Activated T-helper 1 cell treated with anti-CD3 and anti-CD28 coated beads, Interleukin-12 subunit alpha, Interleukin-12 subunit beta, Interleukin-2, Interleukin-4 antibody, amounts not matched to agents 30 ng/mL and 10 ng/mL and 1 ng/mL, durations not matched to agents 14 hours and 24 hours and 36 hours (primary cell): ENCODE results near the gene ATP11C. TPM values are rescaled to one million over a fixed set of nuclear protein-coding genes. Genes with fewer than 3 reads are reported as not detected.

ENCODE experiments used
- DNase-seq: peaks from one replicate; pipeline ENCODE4 v3.0.0; 2021; ENCODE audit warnings: low spot score
- H3K27ac Mint-ChIP-seq: one replicate; pipeline ENCODE4 v1.8.0; 2021; ENCODE audit warnings: mild to moderate bottlenecking, mixed read lengths
- H3K27me3 Mint-ChIP-seq: one replicate; pipeline ENCODE4 v1.8.0; 2022; ENCODE audit warnings: mild to moderate bottlenecking, moderate library complexity, mixed read lengths; ENCODE audit not compliant: insufficient read depth
- H3K36me3 Mint-ChIP-seq: one replicate; pipeline ENCODE4 v1.8.0; 2021; ENCODE audit warnings: low read depth, mixed read lengths
- H3K4me1 Mint-ChIP-seq: one replicate; pipeline ENCODE4 v1.8.0; 2021; ENCODE audit warnings: low read depth, mixed read lengths
- H3K4me3 Mint-ChIP-seq: one replicate; pipeline ENCODE4 v1.8.0; 2021; ENCODE audit warnings: mild to moderate bottlenecking, moderate library complexity, mixed read lengths
- H3K9me3 Mint-ChIP-seq: one replicate; pipeline ENCODE4 v1.8.0; 2021; ENCODE audit warnings: mixed read lengths
- intact Hi-C: fragments of 100-400 bp; cut with micrococcal nuclease; formaldehyde crosslinking; loops from one replicate; pipeline ENCODE4 v1.15.1; 2024
- total RNA-seq: library from RNA; stranded (reverse); gene quantifications from 2 replicates; pipeline ENCODE4 v1.2.3, GENCODE V29; 2022

ATP11C gene
- total RNA-seq, 1 donor from 2014 or later: 17.7 TPM

GRCh38 chrX:139762400-139763183, 170.3 kb downstream of the ATP11C start:
- DNase-seq: no peak
- Mint-ChIP-seq H3K36me3 (peaks cover 3% of the 10 kb centered on the region), H3K4me3 (no peak overlapping the region), H3K9me3 (no peaks in the 10 kb centered on the region), H3K27ac (no peak overlapping the region), H3K27me3 (no peaks in the 10 kb centered on the region), H3K4me1 (no peaks in the 10 kb centered on the region)
- intact Hi-C loops: no loop called here

DNA sequence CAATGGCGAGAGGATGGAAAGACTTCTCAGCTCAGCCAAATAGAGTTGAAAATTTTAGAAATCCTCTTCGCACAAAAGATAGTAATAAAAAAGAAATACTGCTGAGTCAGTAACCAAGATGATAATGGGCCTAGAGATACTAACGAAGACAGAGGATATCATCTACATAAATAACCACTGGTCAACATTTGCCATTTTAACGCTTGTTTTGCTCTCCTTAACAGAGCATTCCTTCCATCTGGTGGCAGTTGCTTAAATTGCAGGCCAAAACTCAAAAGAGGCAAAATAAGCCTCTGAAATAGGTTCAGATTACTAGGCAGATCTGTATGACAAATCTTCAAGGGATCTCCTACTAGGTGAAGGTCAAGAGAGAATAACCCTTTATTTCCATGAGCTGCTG, 173.2 kb downstream of the ATP11C start:
- no peaks in the 10 kb centered on the region for H3K4me1 Mint-ChIP-seq
- H3K27ac Mint-ChIP-seq: no peak overlapping the region
- no peak for DNase-seq
- no peaks in the 10 kb centered on the region for H3K27me3 Mint-ChIP-seq
- H3K9me3 Mint-ChIP-seq: peaks cover 4% of the 10 kb centered on the region
- peaks cover 14% of the 10 kb centered on the region for H3K36me3 Mint-ChIP-seq
- H3K4me3 Mint-ChIP-seq: no peak overlapping the region
- intact Hi-C loops: loop anchor here (5.0 kb wide), 2 partner anchors 87 to 982 kb away; no protein-coding TSS in a partner anchor

DNA sequence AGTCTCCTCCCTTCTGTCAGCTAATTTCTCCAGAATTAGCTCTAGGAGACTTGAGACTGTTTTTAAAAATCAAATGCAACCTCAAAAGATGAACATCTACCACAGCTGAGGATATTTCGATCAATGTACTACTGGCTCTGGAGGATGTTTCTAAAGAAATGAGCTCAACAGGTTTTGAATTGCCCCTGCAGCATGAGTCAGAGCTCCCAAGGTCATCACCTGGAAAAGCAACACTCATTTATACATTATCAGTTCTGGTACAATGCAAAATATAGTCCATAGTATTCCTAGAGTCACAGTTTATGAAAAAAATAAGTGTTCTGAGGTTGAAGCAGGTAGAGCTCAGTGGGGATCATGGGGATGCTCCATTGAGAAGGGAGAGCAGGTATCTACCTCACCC, 174.0 kb downstream of the ATP11C start:
- Mint-ChIP-seq H3K27ac (no peak overlapping the region), H3K9me3 (peaks cover 12% of the 10 kb centered on the region), H3K4me1 (no peaks in the 10 kb centered on the region), H3K27me3 (no peaks in the 10 kb centered on the region), H3K36me3 (peaks cover 23% of the 10 kb centered on the region), H3K4me3 (no peak overlapping the region)
- intact Hi-C loops: loop anchor here (5.0 kb wide), 2 partner anchors 87 to 982 kb away; no protein-coding TSS in a partner anchor
- no peak for DNase-seq

DNA sequence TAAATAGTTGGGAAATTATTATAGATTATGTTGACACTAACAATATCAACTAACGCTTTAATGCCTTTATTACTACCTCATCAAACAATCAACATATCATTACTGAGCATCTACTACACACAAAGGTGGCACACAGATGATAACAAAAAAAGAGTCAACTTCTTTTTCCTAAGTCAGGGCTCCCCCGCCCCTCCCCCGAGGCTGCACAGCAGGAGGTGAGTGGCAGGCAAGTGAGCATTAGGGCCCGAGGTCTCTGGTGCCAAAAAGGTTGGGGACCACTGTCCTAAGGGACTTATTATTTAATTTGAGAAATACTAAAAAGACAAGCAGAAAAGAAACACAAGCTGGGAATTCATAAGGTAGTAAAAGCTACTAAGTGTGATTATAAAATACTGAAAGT, 174.6 kb downstream of the ATP11C start:
- DNase-seq: no peak
- peaks cover 16% of the 10 kb centered on the region for H3K9me3 Mint-ChIP-seq
- H3K27me3 Mint-ChIP-seq: no peaks in the 10 kb centered on the region
- H3K4me3 Mint-ChIP-seq: no peak overlapping the region
- H3K4me1 Mint-ChIP-seq: no peaks in the 10 kb centered on the region
- intact Hi-C loops: loop anchor here (5.0 kb wide), 2 partner anchors 86 to 981 kb away; no protein-coding TSS in a partner anchor
- no peak overlapping the region for H3K27ac Mint-ChIP-seq
- peaks cover 25% of the 10 kb centered on the region for H3K36me3 Mint-ChIP-seq

- no peak for DNase-seq
- Mint-ChIP-seq H3K36me3 (peaks cover 33% of the 10 kb centered on the region), H3K9me3 (peaks cover 16% of the 10 kb centered on the region), H3K4me3 (no peak overlapping the region), H3K27ac (no peak overlapping the region), H3K27me3 (no peaks in the 10 kb centered on the region), H3K4me1 (no peaks in the 10 kb centered on the region)
- intact Hi-C loops: no loop called here
Observed at GRCh38 chrX:139751053-139751452, 181.8 kb downstream of the ATP11C start.

- Mint-ChIP-seq H3K27ac (no peak overlapping the region), H3K9me3 (peaks cover 16% of the 10 kb centered on the region), H3K36me3 (peaks cover 30% of the 10 kb centered on the region), H3K4me3 (no peak overlapping the region), H3K27me3 (no peaks in the 10 kb centered on the region), H3K4me1 (no peaks in the 10 kb centered on the region)
- DNase-seq: no peak
- intact Hi-C loops: no loop called here
Observed at GRCh38 chrX:139750390-139750789, 182.5 kb downstream of the ATP11C start.

DNA sequence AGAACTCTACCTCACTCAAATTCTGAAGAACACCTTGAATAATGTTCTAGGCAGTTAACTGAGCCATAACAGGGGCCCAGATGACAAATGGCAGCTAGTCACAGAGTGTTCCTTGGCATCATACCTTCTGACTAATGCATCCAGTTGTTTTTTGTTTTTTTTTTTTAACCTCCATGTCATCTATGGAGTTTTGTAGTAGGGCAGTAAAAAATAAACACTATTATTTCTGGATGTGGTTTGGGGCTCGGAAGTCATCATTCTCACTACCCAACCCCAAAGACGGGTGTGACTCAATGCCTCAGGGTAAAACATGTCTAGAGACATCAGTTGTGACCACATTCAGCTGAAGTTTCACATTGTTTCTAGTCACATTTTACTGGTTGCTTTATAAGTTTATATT, 193.7 kb downstream of the ATP11C start:
- H3K4me3 Mint-ChIP-seq: peak overlapping the region; percentile 46
- no peaks in the 10 kb centered on the region for H3K27me3 Mint-ChIP-seq
- H3K4me1 Mint-ChIP-seq: peaks cover 20% of the 10 kb centered on the region
- peaks cover 18% of the 10 kb centered on the region for H3K36me3 Mint-ChIP-seq
- H3K27ac Mint-ChIP-seq: peak overlapping the region; percentile 69
- no peaks in the 10 kb centered on the region for H3K9me3 Mint-ChIP-seq
- DNase-seq: no peak
- intact Hi-C loops: loop anchor here (1.0 to 2.0 kb wide), 3 partner anchors 27 to 194 kb away; partner anchors contain the start of gene ATP11C

DNA sequence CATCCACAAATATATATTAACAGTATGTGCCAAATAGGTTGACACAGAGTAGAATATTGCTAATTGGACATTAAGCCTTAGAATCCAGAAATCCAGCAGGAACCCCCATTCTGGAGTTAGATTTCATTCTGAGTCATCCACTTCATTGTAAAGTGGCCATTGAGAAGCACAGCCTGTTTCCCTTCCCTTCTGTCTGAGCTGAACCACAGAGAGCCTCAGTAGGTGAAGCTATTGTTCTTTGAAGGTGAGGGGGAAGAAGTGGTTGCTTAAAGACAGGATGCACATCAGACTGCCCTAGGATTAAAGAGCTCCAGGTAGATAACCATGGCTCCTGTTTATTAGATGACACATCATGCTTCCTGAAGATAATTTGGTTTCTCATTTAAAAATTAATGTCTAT, 194.3 kb downstream of the ATP11C start:
- H3K36me3 Mint-ChIP-seq: peaks cover 18% of the 10 kb centered on the region
- H3K4me1 Mint-ChIP-seq: peaks cover 20% of the 10 kb centered on the region
- H3K27me3 Mint-ChIP-seq: no peaks in the 10 kb centered on the region
- H3K4me3 Mint-ChIP-seq: no peak overlapping the region
- no peak for DNase-seq
- no peaks in the 10 kb centered on the region for H3K9me3 Mint-ChIP-seq
- intact Hi-C loops: loop anchor here (2.0 kb wide), 2 partner anchors 56 to 194 kb away; partner anchors contain the start of gene ATP11C
- peak overlapping the region; percentile 69 for H3K27ac Mint-ChIP-seq

DNA sequence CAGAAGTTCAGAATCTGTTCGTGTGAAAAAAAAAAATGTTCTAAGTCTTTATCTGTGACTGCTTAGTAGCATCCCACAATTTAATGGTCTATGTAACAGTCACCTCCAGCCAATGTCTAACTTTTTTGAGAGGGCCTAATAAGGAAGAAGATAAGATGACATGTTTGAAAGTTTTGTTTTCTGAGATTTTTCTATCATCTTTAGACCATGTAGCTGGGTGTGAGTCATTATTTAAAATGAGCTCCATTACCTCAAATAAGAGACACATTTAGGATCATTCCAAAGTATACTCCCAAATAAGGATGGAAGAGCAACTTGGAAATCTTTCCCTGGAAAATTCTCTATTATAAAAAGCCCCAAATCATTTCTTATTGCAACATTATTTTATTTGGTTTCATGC, 196.7 kb downstream of the ATP11C start:
- intact Hi-C loops: no loop called here
- Mint-ChIP-seq H3K4me1 (peaks cover 20% of the 10 kb centered on the region), H3K27me3 (no peaks in the 10 kb centered on the region), H3K4me3 (no peak overlapping the region), H3K9me3 (no peaks in the 10 kb centered on the region), H3K27ac (no peak overlapping the region), H3K36me3 (peaks cover 19% of the 10 kb centered on the region)
- DNase-seq: no peak

- H3K4me1 Mint-ChIP-seq: peaks cover 17% of the 10 kb centered on the region
- no peak for DNase-seq
- no peak overlapping the region for H3K4me3 Mint-ChIP-seq
- H3K27me3 Mint-ChIP-seq: no peaks in the 10 kb centered on the region
- H3K27ac Mint-ChIP-seq: no peak overlapping the region
- H3K9me3 Mint-ChIP-seq: no peaks in the 10 kb centered on the region
- intact Hi-C loops: no loop called here
- H3K36me3 Mint-ChIP-seq: peaks cover 11% of the 10 kb centered on the region
Observed at GRCh38 chrX:139734996-139735395, 197.9 kb downstream of the ATP11C start.

DNA sequence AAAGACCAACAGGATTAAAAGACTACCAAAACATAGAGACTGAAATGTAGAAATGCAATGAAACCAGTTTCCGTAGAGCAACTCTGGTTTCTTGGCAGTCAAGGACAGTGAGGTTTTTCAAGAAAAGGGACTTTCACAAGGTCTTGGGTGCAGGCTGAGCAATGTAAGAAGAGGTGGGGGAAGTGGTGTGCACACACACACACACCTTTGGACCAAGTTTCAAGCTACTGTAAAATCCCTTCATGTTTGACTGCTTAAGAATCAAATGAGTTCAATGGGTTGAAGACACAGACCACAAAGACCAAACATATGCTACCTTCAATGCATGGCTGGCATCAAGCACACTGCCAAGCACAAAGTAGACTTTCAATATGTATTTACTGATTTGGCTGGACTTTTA, 207.1 kb downstream of the ATP11C start:
- no peaks in the 10 kb centered on the region for H3K27me3 Mint-ChIP-seq
- intact Hi-C loops: loop anchor here (5.0 kb wide), 1 partner anchor 42 kb away; no protein-coding TSS in a partner anchor
- no peaks in the 10 kb centered on the region for H3K9me3 Mint-ChIP-seq
- H3K36me3 Mint-ChIP-seq: no peaks in the 10 kb centered on the region
- no peak overlapping the region for H3K4me3 Mint-ChIP-seq
- H3K27ac Mint-ChIP-seq: no peak overlapping the region
- H3K4me1 Mint-ChIP-seq: peaks cover 32% of the 10 kb centered on the region
- DNase-seq: no peak

DNA sequence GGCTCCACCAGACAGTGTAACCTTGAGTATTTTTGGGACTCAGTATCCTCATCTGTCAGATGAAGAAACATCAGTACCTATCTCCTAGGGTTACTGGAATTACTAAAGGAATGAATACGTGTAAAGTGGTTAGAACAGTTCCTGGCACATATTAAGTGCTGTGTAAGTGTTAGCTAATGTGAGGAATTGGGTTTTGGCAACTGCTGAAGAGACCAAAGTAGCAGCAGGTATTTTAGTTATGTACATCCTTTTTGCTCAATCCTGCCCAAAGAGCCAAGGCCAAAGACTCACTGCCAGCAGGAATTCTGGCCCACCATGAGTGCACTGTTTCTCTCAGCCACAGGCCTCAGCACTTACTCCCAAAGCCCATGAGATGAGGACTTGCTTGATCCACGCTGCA, 208.2 kb downstream of the ATP11C start:
- Mint-ChIP-seq H3K9me3 (no peaks in the 10 kb centered on the region), H3K36me3 (peaks cover 1% of the 10 kb centered on the region), H3K4me1 (peaks cover 25% of the 10 kb centered on the region), H3K27me3 (no peaks in the 10 kb centered on the region), H3K27ac (no peak overlapping the region), H3K4me3 (no peak overlapping the region)
- intact Hi-C loops: loop anchor here (5.0 kb wide), 1 partner anchor 43 kb away; no protein-coding TSS in a partner anchor
- DNase-seq: no peak

DNA sequence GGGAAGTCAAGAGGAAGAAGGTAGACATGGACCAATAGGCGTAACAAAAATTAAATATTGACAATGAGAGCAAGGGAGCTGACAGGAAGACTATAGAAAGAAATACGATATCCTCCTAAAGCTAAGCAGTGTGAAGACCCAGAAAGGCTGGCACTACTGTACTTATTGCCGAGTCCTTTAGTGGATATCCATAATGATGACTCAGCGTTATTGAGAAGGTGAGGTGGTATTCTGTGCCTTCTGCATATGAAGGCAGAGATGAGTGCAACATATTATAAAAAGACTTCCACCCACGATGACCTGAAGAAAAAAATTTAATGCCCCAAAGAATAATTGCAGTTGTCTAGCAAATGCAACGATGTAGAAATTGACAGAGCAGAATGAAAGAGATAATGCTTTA, 211.9 kb downstream of the ATP11C start:
- H3K4me1 Mint-ChIP-seq: peaks cover 18% of the 10 kb centered on the region
- no peak for DNase-seq
- H3K9me3 Mint-ChIP-seq: no peaks in the 10 kb centered on the region
- intact Hi-C loops: no loop called here
- no peak overlapping the region for H3K4me3 Mint-ChIP-seq
- H3K27me3 Mint-ChIP-seq: no peaks in the 10 kb centered on the region
- H3K36me3 Mint-ChIP-seq: peaks cover 1% of the 10 kb centered on the region
- no peak overlapping the region for H3K27ac Mint-ChIP-seq
